Measurements from ENCODE around the gene RHBG.

DNA sequence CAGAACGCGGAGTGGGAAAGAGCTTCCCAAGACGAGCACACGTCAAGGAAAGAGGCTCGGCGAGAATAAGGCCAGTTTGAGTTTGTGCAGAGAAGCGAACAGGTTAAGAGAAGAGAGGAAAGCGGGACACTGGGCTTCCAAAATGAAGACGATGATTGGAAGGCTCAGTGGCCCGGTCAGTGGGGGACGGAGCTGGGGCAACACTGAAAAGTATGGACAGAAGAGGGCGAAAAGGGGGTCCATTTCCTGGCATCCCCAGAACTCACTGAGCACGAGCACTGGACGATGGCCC, 31.2 kb upstream of the RHBG start:
- TF ChIP-seq, protein P1, sequence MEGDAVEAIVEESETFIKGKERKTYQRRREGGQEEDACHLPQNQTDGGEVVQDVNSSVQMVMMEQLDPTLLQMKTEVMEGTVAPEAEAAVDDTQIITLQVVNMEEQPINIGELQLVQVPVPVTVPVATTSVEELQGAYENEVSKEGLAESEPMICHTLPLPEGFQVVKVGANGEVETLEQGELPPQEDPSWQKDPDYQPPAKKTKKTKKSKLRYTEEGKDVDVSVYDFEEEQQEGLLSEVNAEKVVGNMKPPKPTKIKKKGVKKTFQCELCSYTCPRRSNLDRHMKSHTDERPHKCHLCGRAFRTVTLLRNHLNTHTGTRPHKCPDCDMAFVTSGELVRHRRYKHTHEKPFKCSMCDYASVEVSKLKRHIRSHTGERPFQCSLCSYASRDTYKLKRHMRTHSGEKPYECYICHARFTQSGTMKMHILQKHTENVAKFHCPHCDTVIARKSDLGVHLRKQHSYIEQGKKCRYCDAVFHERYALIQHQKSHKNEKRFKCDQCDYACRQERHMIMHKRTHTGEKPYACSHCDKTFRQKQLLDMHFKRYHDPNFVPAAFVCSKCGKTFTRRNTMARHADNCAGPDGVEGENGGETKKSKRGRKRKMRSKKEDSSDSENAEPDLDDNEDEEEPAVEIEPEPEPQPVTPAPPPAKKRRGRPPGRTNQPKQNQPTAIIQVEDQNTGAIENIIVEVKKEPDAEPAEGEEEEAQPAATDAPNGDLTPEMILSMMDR (conservative IDR thresholded peaks at IDR 0.05; ENCODE audit: low read depth in 2 of 2), result no peak
- TF ChIP-seq POLR2AphosphoS5 (IDR thresholded peaks at IDR 0.05; ENCODE audit: low read depth), result no peak
- no peak for TF ChIP-seq CREB1 (CRISPR knock-in tag; IDR thresholded peaks at IDR 0.05; ENCODE audit: low read depth)
- no peak for TF ChIP-seq NANOG (IDR thresholded peaks at IDR 0.05; ENCODE audit: borderline replicate concordance)
- no peak for TF ChIP-seq STAT1 (IDR thresholded peaks at IDR 0.05; ENCODE audit: unreplicated experiment)

Data from GM23338 (cell line).